ENCODE data around the gene KCNIP1.

The KCNIP1 gene

GRCh38 chr5:170642066-170642735 lies 138.4 kb downstream of the KCNIP1 start:
- no peak for DNase-seq (ENCODE audit: low spot score)

- no peak for DNase-seq (ENCODE audit: low spot score)
These were observed 139.1 kb downstream of the KCNIP1 start for GRCh38 chr5:170642776-170643436.

DNA sequence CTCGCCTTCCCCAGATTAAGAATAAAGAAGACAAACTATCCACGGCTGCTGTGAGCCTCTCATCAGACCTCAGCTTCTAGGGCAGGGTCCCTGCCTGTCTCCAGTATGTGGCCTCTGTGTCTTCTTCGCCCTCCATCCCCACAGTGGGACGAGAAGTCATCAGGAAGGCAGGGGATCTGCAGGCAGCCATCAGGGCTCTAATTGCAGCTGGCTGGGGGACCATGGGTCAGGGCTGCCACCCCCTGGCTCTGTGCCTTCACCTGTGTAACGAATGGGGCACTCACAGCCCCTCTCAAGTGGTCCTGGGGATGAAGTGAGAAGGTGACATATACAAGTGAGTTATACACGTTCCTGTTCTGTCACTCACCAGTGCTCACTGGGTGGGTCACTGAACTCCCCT lies 139.8 kb downstream of the KCNIP1 start:
- DNase-seq (ENCODE audit: low spot score): no peak

DNA sequence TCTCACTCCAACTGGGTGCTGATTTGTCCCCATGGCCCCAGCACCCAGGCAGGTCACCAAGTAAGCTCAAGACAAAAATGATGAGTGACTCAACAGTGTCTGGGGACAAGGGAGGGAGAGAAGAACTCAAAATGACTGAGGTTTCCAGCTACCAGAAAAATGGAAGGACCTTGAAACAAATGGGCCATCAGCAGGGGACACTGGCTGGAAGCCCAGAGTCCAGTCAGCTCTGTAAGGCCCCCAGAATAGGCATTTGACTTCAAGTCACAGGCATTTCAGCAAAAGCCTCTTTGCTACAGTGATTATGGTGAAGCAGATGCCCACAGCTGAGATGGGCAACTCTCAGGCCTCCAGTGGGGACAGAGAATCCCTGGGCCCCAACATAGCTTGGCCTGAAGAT lies 140.7 kb downstream of the KCNIP1 start:
- no peak for DNase-seq (ENCODE audit: low spot score)

DNA sequence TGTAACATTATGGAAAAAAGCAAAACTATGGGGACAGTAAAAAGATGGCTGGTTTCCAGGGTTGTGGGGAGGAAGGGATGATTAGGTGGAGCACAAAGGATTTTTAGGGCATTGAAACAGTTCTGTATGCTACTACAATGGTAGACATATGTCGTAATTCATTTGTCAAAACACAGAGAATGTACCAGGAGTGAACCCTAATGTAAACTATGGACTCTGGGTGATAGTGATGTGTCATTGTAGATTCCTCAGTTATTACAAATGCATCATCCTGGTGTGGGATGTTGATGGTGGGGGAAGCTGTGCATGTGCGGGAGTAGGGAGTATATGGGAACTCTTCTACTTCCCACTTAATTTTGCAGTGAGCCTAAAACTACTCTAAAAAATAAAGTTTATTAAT lies 144.7 kb downstream of the KCNIP1 start:
- no peak for DNase-seq (ENCODE audit: low spot score)

DNA sequence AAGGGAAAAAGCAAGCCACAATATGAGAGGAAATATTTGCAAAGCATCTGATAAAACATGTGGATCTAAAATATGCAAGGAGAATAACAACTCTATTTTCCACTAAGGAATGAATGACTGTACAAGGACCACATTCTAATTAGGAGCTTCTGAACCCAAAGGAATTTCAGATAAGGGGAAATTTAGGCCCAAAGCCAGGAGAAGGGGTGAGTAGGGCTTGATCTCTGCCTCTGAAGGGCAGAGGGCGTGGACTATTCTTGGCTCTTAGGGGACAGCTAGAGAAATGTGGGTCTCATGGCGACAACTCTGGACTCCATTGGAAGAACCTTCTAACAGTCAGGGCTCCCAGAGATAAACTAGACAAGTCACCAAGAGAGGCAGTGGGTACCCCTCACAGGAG lies 147.0 kb downstream of the KCNIP1 start:
- no peak for DNase-seq (ENCODE audit: low spot score)

DNA sequence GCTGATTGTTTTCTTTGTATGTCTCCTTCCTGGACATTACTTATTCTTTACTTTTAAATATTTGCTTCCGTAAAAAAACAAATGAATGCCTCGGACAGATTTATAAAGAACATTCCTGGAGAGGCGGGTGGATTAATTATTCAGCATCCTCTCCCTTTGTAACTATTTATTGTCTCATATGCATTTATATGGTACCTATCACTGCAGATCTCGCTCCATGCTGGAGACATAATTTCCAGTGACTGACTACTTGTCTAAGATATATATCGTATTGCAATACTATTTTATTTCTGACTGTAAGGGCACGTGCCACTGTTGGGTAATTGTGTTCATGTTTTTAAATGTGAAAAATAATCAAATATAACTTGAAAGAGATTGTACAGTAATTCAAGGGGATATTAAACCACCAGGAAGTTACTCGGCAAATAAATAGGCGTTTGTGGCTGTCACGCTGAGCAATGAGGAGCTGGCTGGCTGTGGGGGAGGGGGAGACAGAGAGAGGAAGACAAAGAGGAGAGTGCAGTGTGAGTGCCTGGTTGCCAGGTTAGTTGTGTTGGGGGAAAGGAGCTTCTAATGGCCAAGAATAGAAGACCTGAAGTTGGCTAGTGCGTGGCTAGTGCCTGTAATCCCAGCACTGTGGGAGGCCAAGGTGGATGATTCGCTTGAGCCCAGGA lies 147.9 kb downstream of the KCNIP1 start:
- peak; percentile 29 for DNase-seq (ENCODE audit: low spot score)

DNA sequence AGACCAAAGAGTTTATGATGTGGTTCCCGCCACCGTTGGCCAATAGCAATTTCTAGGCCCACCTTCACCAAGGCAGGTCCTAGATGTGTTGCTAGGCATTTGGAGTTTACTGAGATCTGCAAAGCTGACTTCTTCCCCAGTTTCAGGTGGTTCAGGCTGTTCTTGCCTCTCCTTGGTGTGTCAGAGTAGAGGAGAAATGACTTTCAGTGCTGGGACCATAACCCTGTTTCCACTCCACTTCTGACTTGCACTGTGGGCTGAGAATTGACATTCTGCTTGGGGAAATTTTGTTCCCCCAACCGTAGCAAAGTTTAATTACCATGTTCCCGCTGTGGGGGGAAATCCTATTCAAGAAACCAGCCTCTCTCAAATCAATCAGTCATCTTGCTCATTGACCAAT lies 151.7 kb downstream of the KCNIP1 start:
- no peak for DNase-seq (ENCODE audit: low spot score)

GRCh38 chr5:170655920-170656319 lies 152.1 kb downstream of the KCNIP1 start:
- DNase-seq (ENCODE audit: low spot score): no peak

GRCh38 chr5:170656346-170656745 lies 152.5 kb downstream of the KCNIP1 start:
- no peak for DNase-seq (ENCODE audit: low spot score)

GRCh38 chr5:170660531-170660930 lies 156.7 kb downstream of the KCNIP1 start:
- no peak for DNase-seq (ENCODE audit: low spot score)

DNA sequence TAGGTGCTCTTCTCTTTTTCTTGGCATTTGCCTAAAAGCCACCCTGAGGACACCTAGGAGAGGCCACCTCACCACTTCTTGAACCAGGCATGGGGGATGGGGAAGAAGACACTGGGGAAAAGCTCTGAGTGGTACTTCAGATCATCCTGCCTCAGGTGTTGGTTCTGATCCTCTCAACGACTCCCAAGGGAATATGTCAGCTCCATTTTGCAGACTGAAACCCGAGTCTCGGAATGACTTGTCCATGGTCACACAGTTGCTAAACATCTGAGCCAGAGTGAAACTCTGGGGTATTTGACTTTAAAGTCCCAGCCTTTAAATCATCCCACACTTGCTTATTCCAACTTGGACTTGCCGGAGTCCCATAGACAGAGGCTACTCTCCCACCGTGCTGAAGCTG lies 159.1 kb downstream of the KCNIP1 start:
- DNase-seq (ENCODE audit: low spot score): no peak

GRCh38 chr5:170678811-170679210 lies 175.0 kb downstream of the KCNIP1 start:
- no peak for DNase-seq (ENCODE audit: low spot score)

- peak; percentile 87 for DNase-seq (ENCODE audit: low spot score)
These were observed 177.2 kb downstream of the KCNIP1 start for GRCh38 chr5:170681013-170681433.

- peak; percentile 54 for DNase-seq (ENCODE audit: low spot score)
These were observed 187.8 kb downstream of the KCNIP1 start for GRCh38 chr5:170691657-170692056.

GRCh38 chr5:170693701-170694100 lies 189.9 kb downstream of the KCNIP1 start:
- peak; percentile 65 for DNase-seq (ENCODE audit: low spot score)

- no peak for DNase-seq (ENCODE audit: low spot score)
These were observed 191.1 kb downstream of the KCNIP1 start for GRCh38 chr5:170694911-170695310.

GRCh38 chr5:170697031-170697430 lies 193.2 kb downstream of the KCNIP1 start:
- no peak for DNase-seq (ENCODE audit: low spot score)

DNA sequence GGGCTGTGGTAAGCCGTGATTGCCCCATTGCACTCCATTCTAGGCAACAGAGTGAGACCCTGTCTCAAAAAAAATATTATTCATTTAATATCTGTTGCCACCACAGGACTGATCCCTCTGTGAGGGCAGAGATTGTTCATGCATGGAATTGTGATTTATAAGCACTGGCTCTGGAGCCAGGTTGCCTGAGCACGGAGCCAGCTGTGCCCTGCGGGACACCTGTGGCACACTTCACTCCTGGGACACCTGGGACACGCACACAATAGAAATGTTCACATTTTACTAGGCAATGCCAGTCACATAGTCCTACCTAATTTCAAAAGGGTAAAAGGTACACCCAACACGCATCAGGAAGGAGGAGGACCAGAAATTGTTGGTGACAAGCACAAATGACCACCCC lies 196.7 kb downstream of the KCNIP1 start:
- no peak for DNase-seq (ENCODE audit: low spot score)

DNA sequence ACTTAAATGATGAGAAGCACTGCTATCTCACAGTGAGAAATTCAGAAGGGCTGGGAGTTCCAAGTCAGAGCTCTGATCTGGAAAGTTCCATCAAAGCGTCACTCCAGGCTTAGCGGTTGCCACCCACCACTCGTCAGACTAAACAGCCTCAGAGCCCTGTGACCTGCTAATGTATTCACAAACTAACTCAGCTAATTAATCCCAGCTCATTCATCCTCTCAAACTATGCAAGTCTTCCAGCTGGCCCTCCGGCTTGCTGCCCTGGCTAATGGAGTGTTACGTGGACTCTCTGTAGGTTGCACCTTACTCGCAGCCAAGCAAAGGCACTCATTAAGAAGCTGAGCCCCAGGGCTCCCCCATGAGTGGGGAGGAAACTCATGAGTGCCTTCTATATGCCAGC lies 197.5 kb downstream of the KCNIP1 start:
- no peak for DNase-seq (ENCODE audit: low spot score)

- no peak for DNase-seq (ENCODE audit: low spot score)
These were observed 200.8 kb downstream of the KCNIP1 start for GRCh38 chr5:170704417-170705192.

DNA sequence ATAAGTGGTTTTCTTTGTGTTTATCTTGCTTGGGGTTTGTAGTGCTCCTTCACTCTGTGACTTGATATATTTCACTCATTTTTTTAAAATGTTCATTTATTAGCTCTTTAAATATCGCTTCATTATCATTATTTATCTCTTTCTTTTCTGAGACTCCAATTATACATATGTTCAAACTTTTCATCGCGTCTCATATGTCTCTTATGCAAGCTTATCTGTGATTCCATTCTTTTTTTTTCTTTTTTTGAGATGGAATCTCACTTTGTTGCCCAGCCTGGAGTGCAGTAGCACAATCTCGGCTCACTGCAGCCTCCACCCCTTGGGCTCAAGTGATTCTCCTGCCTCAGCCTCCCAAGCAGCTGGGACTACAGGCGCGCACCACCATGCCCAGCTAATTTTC lies 205.8 kb downstream of the KCNIP1 start:
- DNase-seq (ENCODE audit: low spot score): no peak

- no peak for DNase-seq (ENCODE audit: low spot score)
These were observed 207.5 kb downstream of the KCNIP1 start for GRCh38 chr5:170711300-170711699.

Data from iPS-NIHi11 (cell line).